ENCODE results near the gene FRMD4A.
"Not testable (repeated sequence)": the region's sequence is repeated elsewhere in the genome, so short reads cannot be mapped to it uniquely, and the experiment has no call there.

The FRMD4A gene

DNA sequence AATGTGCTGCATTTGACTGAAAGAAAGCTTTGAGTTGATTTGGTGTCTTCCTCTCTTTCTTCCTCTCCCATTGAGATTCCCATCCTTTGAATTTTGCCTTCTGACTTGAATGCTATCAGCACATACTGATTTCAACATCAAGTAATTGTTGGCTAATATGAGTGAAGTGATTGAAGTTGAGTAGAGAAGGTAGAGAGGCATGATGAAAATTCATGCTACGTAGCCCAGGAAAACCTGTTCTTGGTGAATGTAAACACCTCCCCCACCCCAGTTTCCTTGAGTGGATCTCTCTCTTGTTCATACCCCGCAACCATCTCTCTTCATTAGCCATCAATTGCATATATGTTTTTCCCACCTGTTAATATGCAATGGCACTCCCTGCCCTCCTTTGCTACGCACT lies 193.3 kb downstream of the FRMD4A start:
- no peak for DNase-seq

DNA sequence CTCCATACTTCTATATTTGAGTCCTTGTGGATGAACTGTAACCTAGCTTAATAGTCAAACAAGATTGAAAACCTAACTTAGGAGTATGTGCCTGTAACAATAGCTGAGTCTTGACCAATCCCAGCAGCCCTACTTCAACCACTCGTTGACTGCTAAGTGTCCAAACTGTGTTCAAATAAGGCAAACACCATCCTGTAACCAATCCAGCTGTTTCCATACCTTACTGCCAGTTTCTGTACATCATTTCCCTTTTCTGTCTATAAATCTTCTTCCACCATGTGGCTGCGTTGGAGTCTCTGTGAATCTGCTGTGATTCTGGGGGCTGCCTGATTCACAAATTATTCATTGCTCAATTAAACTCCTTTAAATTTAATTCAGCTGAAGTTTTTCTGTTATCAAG lies 195.5 kb downstream of the FRMD4A start:
- not testable (repeated sequence) for DNase-seq

- no peak for DNase-seq
Observed at GRCh38 chr10:14134275-14134674, 196.4 kb downstream of the FRMD4A start.

DNA sequence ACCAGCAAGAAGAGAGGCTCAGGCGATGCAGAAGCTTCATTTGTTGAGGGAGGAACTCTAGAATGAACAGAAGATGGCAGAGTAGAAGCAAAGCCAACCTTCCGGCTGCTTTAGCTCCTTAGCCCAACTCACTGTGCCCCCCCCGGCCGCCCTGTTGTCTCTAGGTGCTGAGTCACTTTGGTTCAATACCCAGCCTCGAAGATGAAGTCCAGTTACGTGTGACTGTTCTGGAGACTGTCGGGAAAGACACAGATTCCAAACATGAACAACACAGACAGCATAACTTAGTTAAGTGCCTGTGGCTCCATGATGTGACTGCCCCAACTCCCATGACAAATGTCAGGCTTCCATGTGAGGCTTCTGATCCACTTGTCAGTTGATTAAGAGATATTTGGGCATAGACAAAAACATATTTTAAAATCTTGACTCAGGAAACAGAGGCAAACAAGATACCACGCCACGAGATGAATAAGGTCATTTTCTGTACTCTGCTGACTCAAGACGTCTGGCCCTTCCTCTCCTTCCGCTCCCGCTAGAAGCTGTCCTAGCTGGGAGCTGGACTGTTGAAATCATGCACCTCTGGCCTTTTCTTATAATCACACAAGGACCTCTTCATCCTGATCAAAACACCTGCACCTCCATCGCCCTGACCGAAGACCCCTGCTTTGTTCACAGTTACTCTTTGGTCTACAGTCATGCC lies 199.3 kb downstream of the FRMD4A start:
- DNase-seq: no peak

DNA sequence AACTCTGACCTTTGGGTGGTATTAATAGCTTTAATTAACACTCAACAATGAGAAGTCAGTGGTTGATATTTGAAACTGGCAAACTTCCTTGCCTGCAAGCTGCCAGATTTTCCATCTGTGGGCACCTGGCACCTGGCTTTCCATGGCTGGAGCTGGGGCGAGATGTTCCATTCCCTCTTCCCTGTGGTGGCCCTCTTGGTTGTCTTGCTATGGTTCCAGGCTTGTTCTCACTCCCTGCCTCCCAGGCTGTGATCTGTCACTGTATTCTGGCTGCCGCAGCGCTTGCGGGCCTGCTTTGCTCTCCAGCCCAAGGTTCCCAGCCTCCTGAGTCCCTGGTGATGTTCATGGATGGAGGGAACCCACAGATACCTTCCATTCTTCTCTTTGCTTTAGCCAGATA lies 201.0 kb downstream of the FRMD4A start:
- DNase-seq: no peak

GRCh38 chr10:14128519-14128918 lies 202.2 kb downstream of the FRMD4A start:
- DNase-seq: no peak

GRCh38 chr10:14126697-14127440 lies 203.9 kb downstream of the FRMD4A start:
- DNase-seq: no peak

GRCh38 chr10:14125564-14125963 lies 205.2 kb downstream of the FRMD4A start:
- DNase-seq: no peak

- DNase-seq: no peak
Observed at GRCh38 chr10:14124941-14125340, 205.8 kb downstream of the FRMD4A start.

- DNase-seq: no peak
Observed at GRCh38 chr10:14123139-14123538, 207.6 kb downstream of the FRMD4A start.

DNA sequence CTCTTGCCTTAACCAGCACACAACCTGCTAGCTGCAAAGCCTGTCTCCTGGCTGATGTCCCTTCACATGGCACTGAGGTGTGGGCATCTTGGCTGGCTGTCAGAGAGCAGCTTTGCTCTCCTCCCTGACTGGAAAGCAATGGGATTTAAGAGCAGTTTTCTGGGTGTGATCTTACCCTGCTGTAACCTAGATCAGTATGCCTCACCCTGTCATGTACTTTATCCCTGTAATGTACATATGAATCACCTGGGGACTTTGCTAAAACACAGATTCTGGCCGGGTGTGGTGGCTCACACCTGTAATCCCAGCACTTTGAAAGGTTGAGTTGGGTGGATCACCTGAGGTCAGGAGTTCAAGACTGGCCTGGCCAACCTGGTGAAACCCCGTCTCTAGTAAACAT lies 209.9 kb downstream of the FRMD4A start:
- no peak for DNase-seq

DNA sequence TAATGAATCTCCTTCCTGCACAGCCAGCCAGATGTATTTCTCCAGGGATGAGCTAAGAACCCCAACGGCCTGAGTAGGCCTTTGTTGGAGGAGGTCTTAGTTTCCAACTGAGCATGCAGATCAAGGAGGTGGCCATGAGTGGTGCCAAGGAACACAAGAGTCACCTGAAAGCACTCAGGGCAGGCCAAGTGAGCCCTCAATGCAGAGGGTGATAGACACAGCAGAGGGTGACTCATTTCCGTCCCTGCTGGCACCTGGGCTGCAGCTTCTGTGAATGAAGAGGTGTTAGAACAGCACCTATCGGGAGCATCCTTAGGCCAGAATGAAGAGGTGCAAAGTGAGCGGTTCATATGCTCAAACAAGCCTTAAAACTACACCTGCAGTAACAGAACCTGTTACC lies 211.8 kb downstream of the FRMD4A start:
- no peak for DNase-seq

- DNase-seq: no peak
Observed at GRCh38 chr10:14116837-14117236, 213.9 kb downstream of the FRMD4A start.

- no peak for DNase-seq
Observed at GRCh38 chr10:14116021-14116420, 214.7 kb downstream of the FRMD4A start.

GRCh38 chr10:14114791-14115190 lies 215.9 kb downstream of the FRMD4A start:
- DNase-seq: no peak

DNA sequence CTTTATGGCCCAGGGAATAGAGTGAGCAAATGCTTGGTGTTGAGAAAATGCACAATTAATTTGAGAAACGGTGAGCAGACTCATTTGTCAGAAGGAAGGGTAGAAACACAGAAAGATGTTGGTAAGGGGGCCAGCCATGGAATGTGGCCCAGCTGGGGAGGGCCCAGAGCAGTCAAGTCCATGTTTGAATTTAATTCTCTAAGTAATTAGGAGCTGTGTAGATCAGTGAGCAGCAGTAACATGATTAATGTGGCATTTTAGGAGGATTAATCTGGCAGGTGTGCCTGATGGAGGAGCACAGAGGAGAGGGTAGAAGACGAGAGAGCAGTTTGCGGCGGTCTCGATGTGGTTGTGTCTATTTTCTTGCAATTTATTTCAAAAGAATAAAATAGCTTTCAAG lies 218.7 kb downstream of the FRMD4A start:
- DNase-seq: no peak

GRCh38 chr10:14111208-14111607 lies 219.5 kb downstream of the FRMD4A start:
- no peak for DNase-seq

DNA sequence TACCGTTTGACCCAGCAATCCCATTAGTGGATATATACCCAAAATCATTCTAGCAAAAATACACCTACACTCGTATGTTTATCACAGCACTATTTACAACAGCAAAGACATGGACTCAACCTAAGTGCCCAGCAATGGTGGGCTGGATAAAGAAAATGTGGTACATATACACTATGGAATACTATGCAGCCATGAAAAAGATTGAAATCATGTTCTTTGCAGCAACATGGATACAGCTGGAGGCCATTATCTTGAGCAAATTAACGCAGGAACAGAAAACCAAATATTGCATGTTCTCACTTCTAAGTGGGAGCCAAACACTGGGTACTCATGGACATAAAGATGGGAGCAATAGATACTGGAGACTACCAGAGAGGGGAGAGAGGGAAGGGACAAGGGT lies 223.9 kb downstream of the FRMD4A start:
- DNase-seq: no peak

DNA sequence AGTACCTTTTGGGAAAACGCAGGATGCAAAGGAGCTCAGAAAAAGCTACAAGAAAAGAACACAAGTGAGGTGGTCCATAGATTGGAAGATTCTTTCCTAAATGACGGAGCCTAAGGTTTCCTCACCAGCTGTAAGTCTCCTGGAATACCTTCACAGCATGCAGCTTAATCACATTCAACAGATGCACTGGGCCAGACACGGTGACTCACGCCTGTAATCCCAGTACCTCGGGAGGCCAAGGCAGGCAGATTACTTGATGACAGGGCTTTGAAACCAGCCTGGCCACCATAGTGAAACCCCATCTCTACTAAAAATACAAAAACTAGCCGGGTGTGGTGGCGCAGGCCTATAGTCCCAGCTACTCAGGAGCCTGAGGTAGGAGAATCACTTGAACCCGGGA lies 228.7 kb downstream of the FRMD4A start:
- no peak for DNase-seq

DNA sequence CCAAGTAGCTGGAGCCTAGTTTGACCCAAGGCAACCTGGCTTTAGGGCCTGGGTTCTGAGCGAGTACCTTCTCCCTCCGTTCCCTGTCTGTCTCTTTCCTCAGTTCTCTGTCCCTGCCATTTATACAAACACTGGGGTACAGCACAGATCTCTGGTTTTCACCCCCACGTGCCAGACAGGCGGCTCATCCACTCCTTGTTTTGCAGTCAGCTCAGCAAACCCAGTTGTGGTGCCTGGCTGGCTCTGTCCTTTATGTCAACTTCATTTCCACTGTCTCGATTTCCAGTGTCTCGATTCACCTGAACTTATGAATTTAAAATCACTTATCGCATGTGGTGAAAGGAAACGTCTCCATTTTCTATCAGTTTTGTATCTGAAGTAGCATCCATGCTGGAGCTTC lies 230.8 kb downstream of the FRMD4A start:
- DNase-seq: no peak

DNA sequence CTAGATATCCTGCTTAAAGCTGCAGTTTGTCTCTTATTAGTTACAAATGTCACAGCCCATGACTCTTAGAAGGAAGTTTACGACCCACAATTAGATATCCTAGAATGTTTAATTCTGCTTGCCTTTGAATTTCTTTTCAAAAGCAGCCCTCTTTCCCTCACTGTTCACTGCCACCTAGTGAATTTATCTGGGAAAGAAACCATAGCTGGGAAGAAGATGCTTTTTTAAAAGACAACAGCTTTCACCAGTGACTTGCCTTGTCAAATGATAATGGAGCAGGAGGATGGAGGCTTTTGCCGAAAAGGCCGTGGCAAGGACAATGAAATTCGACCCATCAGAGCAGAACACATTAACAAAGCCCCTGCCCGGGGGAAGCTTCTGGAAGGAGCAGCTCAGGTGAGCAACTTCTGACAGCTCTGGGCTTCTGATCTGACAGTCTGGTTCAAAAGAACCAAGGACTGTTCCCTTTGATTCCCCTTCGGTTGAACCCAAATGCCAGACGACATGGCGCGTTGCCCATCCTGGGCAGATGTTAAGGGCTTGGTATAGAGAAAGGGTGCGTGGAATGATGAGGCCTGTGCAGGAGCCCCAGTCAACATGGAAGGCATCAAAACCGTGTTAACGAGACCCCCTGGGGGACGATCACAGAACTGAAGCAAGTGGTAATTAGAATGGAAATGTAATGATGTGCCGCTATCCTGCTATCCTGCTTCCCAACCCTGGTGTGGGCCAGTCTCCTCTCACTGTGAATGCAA lies 236.8 kb downstream of the FRMD4A start:
- DNase-seq: no peak

DNA sequence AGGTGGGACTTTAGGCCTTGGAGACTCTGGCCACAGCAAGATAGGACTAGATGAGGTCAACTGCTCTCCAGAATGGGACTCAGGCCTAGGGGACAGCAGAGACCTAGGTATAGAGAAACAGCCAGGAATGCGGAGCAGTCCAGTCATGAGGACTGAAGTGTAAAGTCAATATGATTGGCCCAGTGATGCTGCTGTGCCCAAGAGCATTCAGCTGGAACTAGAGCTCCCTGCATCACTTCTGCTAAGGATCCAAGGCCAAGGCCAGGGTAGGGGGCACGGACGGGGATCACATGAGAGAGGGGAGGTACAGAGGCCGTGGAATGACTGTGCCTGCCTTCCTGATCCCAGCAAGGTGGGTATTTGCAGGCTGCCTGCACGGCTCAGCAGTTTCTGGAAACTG lies 237.9 kb downstream of the FRMD4A start:
- no peak for DNase-seq

GRCh38 chr10:14089556-14090292 lies 241.0 kb downstream of the FRMD4A start:
- DNase-seq: no peak

Measured in NCI-H1436 (cell line).